ENCODE results near the gene CKAP2L. TPM values are rescaled to one million over a fixed set of nuclear protein-coding genes. Genes with fewer than 3 reads are reported as not detected.

CKAP2L gene
- total and polyA plus RNA-seq, 2 experiments from 2014 or later: 16.2 to 30.2 TPM

DNA sequence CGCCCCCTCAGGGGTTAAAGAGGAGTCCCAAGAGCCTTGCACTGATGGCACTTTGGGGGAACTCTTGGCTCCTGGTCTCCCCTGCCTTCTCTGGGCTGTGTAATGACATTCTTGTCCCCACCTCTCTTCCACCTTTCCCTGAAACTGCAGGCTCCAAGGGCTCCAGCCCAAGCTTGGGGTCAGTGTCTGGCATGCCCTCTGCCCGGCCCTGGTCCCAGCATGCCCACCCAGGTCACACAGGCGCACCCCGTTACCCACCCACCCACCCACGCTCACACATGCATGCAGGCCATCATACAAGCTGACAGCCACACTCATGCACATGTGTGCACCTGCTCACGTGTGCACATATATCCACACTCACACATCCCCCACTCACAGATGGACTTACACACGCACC, 50.5 kb downstream of the CKAP2L start:
- no peaks in the 10 kb centered on the region; the same call in 2 of the 3 replicates for H3K9me3 Mint-ChIP-seq
- no peaks in the 10 kb centered on the region for H4K20me1 ChIP-seq (replicated peaks; ENCODE audit: insufficient read depth)
- DNase-seq (ENCODE audit: low spot score): no peak
- H3K27ac ChIP-seq (ENCODE audit: low read depth): no peak overlapping the region
- no peaks in the 10 kb centered on the region for H3K79me2 ChIP-seq (replicated peaks; ENCODE audit: insufficient read depth)
- H3K9me2 ChIP-seq (ENCODE audit: insufficient read depth): 0 out of 2 replicates have a peak, but pooled peaks cover 4% of the 10 kb centered on the region
- no peaks in the 10 kb centered on the region for H3K27me3 ChIP-seq (ENCODE audit: insufficient read depth)
- H3K4me1 ChIP-seq (ENCODE audit: insufficient read depth): no peaks in the 10 kb centered on the region
- no peak overlapping the region for H3K27ac Mint-ChIP-seq
- H3K36me3 Mint-ChIP-seq (ENCODE audit: low read depth): no peaks in the 10 kb centered on the region
- no peaks in the 10 kb centered on the region for H3F3A ChIP-seq (replicated peaks; ENCODE audit: low read depth)
- H3K4me3 ChIP-seq: no peak overlapping the region
- no peak overlapping the region for H3K4me3 Mint-ChIP-seq
- no peak overlapping the region for H3K4me2 ChIP-seq
- no peak for ATAC-seq
- H3K36me3 ChIP-seq (ENCODE audit: insufficient read depth): no peaks in the 10 kb centered on the region
- H3K4me1 Mint-ChIP-seq: peaks cover 3% of the 10 kb centered on the region; the same call in 1 of the 3 replicates
- H3K27me3 Mint-ChIP-seq (ENCODE audit: insufficient read depth, low read depth, poor library complexity): peaks cover 2% of the 10 kb centered on the region
- TF ChIP-seq, protein P1, sequence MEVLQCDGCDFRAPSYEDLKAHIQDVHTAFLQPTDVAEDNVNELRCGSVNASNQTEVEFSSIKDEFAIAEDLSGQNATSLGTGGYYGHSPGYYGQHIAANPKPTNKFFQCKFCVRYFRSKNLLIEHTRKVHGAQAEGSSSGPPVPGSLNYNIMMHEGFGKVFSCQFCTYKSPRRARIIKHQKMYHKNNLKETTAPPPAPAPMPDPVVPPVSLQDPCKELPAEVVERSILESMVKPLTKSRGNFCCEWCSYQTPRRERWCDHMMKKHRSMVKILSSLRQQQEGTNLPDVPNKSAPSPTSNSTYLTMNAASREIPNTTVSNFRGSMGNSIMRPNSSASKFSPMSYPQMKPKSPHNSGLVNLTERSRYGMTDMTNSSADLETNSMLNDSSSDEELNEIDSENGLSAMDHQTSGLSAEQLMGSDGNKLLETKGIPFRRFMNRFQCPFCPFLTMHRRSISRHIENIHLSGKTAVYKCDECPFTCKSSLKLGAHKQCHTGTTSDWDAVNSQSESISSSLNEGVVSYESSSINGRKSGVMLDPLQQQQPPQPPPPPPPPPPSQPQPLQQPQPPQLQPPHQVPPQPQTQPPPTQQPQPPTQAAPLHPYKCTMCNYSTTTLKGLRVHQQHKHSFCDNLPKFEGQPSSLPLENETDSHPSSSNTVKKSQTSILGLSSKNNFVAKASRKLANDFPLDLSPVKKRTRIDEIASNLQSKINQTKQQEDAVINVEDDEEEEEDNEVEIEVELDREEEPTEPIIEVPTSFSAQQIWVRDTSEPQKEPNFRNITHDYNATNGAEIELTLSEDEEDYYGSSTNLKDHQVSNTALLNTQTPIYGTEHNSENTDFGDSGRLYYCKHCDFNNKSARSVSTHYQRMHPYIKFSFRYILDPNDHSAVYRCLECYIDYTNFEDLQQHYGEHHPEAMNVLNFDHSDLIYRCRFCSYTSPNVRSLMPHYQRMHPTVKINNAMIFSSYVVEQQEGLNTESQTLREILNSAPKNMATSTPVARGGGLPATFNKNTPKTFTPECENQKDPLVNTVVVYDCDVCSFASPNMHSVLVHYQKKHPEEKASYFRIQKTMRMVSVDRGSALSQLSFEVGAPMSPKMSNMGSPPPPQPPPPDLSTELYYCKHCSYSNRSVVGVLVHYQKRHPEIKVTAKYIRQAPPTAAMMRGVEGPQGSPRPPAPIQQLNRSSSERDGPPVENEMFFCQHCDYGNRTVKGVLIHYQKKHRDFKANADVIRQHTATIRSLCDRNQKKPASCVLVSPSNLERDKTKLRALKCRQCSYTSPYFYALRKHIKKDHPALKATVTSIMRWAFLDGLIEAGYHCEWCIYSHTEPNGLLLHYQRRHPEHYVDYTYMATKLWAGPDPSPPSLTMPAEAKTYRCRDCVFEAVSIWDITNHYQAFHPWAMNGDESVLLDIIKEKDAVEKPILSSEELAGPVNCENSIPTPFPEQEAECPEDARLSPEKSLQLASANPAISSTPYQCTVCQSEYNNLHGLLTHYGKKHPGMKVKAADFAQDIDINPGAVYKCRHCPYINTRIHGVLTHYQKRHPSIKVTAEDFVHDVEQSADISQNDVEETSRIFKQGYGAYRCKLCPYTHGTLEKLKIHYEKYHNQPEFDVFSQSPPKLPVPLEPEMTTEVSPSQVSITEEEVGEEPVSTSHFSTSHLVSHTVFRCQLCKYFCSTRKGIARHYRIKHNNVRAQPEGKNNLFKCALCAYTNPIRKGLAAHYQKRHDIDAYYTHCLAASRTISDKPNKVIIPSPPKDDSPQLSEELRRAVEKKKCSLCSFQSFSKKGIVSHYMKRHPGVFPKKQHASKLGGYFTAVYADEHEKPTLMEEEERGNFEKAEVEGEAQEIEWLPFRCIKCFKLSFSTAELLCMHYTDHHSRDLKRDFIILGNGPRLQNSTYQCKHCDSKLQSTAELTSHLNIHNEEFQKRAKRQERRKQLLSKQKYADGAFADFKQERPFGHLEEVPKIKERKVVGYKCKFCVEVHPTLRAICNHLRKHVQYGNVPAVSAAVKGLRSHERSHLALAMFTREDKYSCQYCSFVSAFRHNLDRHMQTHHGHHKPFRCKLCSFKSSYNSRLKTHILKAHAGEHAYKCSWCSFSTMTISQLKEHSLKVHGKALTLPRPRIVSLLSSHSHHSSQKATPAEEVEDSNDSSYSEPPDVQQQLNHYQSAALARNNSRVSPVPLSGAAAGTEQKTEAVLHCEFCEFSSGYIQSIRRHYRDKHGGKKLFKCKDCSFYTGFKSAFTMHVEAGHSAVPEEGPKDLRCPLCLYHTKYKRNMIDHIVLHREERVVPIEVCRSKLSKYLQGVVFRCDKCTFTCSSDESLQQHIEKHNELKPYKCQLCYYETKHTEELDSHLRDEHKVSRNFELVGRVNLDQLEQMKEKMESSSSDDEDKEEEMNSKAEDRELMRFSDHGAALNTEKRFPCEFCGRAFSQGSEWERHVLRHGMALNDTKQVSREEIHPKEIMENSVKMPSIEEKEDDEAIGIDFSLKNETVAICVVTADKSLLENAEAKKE (CRISPR knock-in tag; IDR thresholded peaks at IDR 0.05): no peak
- TF ChIP-seq, protein P2, sequence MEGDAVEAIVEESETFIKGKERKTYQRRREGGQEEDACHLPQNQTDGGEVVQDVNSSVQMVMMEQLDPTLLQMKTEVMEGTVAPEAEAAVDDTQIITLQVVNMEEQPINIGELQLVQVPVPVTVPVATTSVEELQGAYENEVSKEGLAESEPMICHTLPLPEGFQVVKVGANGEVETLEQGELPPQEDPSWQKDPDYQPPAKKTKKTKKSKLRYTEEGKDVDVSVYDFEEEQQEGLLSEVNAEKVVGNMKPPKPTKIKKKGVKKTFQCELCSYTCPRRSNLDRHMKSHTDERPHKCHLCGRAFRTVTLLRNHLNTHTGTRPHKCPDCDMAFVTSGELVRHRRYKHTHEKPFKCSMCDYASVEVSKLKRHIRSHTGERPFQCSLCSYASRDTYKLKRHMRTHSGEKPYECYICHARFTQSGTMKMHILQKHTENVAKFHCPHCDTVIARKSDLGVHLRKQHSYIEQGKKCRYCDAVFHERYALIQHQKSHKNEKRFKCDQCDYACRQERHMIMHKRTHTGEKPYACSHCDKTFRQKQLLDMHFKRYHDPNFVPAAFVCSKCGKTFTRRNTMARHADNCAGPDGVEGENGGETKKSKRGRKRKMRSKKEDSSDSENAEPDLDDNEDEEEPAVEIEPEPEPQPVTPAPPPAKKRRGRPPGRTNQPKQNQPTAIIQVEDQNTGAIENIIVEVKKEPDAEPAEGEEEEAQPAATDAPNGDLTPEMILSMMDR (conservative IDR thresholded peaks at IDR 0.05; ENCODE audit: low read depth in 2 of 2): no peak
- TF ChIP-seq ZNF331 (CRISPR knock-in tag; IDR thresholded peaks at IDR 0.05; ENCODE audit: low read depth) (no peak), STAT1 (IDR thresholded peaks at IDR 0.05; ENCODE audit: unreplicated experiment) (no peak), JUNB (IDR thresholded peaks at IDR 0.05; ENCODE audit: unreplicated experiment) (no peak), POLR2AphosphoS5 (IDR thresholded peaks at IDR 0.05; ENCODE audit: low read depth) (no peak), ZNF114 (CRISPR knock-in tag; IDR thresholded peaks at IDR 0.05) (no peak), EZH2phosphoT487 (IDR thresholded peaks at IDR 0.05; ENCODE audit: unreplicated experiment) (no peak), CREB1 (CRISPR knock-in tag; IDR thresholded peaks at IDR 0.05; ENCODE audit: low read depth) (no peak), EZH2 (IDR thresholded peaks at IDR 0.05; ENCODE audit: low read depth, unreplicated experiment) (no peak), NANOG (IDR thresholded peaks at IDR 0.05; ENCODE audit: borderline replicate concordance) (no peak)
- TF ChIP-seq, protein P3, sequence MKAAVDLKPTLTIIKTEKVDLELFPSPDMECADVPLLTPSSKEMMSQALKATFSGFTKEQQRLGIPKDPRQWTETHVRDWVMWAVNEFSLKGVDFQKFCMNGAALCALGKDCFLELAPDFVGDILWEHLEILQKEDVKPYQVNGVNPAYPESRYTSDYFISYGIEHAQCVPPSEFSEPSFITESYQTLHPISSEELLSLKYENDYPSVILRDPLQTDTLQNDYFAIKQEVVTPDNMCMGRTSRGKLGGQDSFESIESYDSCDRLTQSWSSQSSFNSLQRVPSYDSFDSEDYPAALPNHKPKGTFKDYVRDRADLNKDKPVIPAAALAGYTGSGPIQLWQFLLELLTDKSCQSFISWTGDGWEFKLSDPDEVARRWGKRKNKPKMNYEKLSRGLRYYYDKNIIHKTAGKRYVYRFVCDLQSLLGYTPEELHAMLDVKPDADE (IDR thresholded peaks at IDR 0.05): no peak
- TF ChIP-seq, protein P4, sequence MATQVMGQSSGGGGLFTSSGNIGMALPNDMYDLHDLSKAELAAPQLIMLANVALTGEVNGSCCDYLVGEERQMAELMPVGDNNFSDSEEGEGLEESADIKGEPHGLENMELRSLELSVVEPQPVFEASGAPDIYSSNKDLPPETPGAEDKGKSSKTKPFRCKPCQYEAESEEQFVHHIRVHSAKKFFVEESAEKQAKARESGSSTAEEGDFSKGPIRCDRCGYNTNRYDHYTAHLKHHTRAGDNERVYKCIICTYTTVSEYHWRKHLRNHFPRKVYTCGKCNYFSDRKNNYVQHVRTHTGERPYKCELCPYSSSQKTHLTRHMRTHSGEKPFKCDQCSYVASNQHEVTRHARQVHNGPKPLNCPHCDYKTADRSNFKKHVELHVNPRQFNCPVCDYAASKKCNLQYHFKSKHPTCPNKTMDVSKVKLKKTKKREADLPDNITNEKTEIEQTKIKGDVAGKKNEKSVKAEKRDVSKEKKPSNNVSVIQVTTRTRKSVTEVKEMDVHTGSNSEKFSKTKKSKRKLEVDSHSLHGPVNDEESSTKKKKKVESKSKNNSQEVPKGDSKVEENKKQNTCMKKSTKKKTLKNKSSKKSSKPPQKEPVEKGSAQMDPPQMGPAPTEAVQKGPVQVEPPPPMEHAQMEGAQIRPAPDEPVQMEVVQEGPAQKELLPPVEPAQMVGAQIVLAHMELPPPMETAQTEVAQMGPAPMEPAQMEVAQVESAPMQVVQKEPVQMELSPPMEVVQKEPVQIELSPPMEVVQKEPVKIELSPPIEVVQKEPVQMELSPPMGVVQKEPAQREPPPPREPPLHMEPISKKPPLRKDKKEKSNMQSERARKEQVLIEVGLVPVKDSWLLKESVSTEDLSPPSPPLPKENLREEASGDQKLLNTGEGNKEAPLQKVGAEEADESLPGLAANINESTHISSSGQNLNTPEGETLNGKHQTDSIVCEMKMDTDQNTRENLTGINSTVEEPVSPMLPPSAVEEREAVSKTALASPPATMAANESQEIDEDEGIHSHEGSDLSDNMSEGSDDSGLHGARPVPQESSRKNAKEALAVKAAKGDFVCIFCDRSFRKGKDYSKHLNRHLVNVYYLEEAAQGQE (IDR thresholded peaks at IDR 0.05; ENCODE audit: unreplicated experiment): no peak
- no peak overlapping the region for H2AFZ ChIP-seq

All from GM23338 (cell line).